Fibroblast of skin of right quadriceps (primary cell): ENCODE results near the gene OR2K2.
"Not testable (repeated sequence)": the region's sequence is repeated elsewhere in the genome, so short reads cannot be mapped to it uniquely, and the experiment has no call there.

Source experiments
- DNase-seq: peaks from one replicate; pipeline ENCODE4 v3.0.0-alpha.2; 2013

The OR2K2 gene

DNA sequence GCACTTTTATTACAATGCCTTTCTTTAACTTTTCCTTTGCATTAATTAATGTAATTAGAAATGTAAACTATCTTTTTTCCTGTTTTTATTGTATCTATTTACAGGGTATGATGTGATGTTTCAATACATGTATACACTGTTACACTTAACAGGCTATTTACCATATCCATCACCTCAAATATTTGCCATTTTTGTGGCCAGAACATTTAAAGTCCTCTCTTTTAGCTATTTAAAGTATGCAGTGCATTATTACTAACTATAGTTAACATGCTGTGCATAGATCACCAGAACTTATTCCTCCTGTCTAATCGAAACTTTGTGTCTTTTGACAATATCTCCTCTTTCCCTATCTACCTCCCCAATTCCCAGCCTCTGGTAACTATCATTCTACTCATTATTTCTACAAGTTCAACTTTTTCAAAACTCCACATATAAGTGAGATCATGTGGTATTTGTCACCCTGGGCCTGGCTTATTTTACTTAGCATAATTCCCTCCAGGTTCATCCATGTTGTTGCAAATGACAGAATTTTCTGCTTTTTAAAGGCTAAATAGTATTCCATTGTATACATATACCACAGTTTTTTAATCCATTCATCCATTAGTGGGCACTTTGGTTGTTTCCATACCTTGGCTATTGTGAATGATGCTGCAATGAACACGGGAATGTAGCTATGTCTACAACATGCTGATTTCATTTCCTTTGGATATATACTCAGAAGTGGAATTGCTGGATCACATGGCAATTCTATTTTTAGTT lies 32.8 kb downstream of the OR2K2 start:
- peak; percentile 61 for DNase-seq

DNA sequence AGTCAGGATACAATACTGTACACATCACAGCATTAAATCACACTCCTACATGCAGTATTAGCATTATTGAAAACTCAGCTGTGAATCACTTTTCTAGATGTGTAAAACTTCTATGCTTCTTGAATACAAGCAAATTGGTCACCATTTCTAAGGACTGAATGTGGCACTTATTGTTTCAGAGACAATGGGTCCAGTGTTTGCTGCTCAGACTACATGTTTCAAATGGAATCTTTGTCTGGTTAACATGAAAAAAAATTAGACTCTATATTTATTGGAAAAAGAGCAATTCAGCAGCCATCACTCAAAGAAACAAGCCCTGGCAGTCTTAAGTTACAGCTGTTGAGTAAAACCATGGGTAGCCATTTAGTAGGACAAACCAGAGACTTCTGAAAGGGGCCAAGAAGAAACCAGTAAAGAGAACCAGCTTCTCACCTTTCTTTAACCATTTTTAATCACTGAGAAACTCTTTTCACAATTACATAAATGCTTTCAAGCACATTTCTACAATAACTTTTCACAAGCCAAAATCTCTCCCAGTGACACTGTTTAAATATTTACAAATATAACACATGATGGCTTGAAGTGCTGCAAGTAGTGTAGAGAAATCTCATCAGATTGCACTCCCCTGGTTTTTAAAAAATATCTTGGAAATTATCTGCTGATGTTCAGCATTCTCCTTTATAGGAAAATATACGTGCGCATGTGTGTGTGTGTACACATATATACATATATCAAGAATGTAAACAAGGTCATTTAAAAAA lies 35.2 kb downstream of the OR2K2 start:
- DNase-seq, result no peak

DNA sequence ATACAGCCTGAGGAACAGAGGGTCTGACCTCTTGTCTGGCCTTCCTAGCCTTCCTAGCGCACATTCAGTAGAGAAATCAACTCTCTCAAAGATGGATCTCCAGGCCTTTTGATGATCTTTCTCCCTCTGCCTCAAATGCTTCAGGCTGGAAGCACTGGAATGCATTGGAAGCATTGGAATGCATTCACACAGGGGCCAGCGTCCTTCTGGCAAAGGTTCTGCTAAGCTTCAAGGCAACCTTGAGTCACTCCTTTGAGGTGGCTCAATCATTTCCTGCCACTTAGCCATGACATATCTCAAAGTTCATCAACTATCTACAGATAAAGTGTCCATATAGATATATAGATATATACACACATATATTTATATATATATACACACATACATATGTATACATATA lies 42.9 kb downstream of the OR2K2 start:
- peak; percentile 88 for DNase-seq

DNA sequence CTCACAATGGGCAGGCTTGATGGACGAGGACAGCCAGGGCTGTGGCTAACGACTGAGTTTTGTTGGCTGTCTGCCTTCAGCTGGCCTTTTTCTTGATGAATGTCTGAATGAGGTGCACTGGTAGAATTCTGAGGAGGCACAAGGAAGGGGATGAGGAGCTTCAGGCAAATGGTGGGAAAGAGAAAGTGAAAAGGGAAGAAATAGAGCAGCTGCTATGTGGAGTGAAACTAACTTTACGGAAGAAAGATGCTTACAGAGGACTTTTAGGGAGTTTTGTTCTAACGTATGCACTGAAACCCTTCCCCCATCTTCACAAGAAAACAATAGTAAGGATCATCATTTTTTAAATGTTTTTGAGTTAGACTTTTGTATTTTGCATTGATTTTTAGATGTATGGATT lies 45.3 kb downstream of the OR2K2 start:
- no peak for DNase-seq

DNA sequence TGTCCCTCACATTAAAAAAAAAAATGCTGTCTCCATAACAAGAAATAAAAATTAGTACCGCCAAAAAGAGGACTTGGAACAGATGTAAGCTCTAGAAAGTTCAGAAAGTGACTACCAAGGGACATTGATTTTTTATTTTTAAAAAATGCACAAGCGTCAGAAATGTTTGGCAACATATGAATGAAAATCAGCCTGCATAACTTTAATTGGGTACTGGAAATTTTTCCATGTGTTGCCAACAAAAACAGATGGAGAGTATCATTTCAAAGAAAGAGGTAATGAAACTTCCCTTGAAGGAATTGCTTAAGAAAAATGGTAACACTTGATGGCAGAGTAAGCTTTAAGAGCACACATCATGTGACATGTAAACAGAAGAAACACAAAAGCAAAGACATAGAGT lies 47.2 kb downstream of the OR2K2 start:
- no peak for DNase-seq

DNA sequence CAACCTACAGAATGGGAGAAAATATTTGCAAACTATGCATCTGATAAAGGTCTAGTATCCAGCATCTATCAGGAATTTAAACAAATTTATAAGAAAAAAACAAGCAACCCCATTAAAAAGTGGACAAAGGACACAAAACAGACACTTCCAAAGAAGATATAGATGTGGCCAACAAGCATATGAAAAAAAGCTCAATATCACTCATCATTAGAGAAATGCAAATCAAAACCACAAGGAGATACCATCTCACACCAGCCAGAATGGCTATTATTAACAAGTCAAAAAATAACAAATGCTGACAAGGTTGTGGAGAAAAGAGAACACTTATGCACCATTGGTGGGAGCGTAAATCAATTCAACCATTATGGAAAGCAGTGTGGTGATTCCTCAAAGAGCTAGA lies 49.2 kb downstream of the OR2K2 start:
- DNase-seq, result not testable (repeated sequence)
